Caco-2 (cell line): ENCODE measurements around the gene SRGAP1. TPM values are rescaled to one million over a fixed set of nuclear protein-coding genes. Genes with fewer than 3 reads are reported as not detected.

Source experiments
- BruUV-seq: library from RNA; stranded (reverse); fragments of 400-500 nt; replicated peaks from 2 replicates; lab custom pipeline; 2021; lab: Mats Ljungman, UMichigan
- CTCF ChIA-PET: fragments of 300-600 bp; sonication (Branson Sonifier 250); formaldehyde crosslinking; loops from one replicate; lab custom pipeline; 2022; ENCODE audit warnings: antibody characterized with exemption; lab: Charles Lee
- POLR2A ChIA-PET: fragments of 300-600 bp; sonication (Branson Sonifier 250); formaldehyde crosslinking; loops from one replicate; lab custom pipeline; 2022; ENCODE audit warnings: antibody characterized with exemption; lab: Charles Lee
- DNase-seq, 2 experiments: peaks; one replicate each; pipeline versions ENCODE4 v3.0.0 to v3.0.0-alpha.2; 2020 to 2022
- H3K27me3 ChIP-seq: replicated peaks from 2 replicates; pipeline ENCODE4 v1.6.0; 2011; ENCODE audit warnings: low read length; ENCODE audit not compliant: control insufficient read depth, insufficient read depth
- H3K36me3 ChIP-seq: 2 replicates; pipeline ENCODE4 v1.5.1; 2011; ENCODE audit warnings: low read length; ENCODE audit not compliant: control insufficient read depth, insufficient read depth
- H3K4me1 ChIP-seq: fragments of 250-450 bp; sonication (Bioruptor Pico); 2 replicates; pipeline ENCODE4 v1.5.1; 2020; ENCODE audit warnings: mild to moderate bottlenecking
- H3K4me3 ChIP-seq: 2 replicates; pipeline ENCODE4 v1.5.1; 2011; ENCODE audit warnings: low read depth, mild to moderate bottlenecking, control low read depth, low read length
- H3K9me3 ChIP-seq: fragments of 250-450 bp; sonication (Bioruptor Pico); 2 replicates; pipeline ENCODE4 v1.5.1; 2020; ENCODE audit warnings: mild to moderate bottlenecking, moderate library complexity
- H3K27ac Mint-ChIP-seq: one replicate; pipeline ENCODE4 v1.8.0; 2022; ENCODE audit warnings: mixed read lengths; ENCODE audit not compliant: unreplicated experiment
- H3K27me3 Mint-ChIP-seq: one replicate; pipeline ENCODE4 v1.8.0; 2022; ENCODE audit warnings: mixed read lengths; ENCODE audit not compliant: insufficient read depth, unreplicated experiment
- H3K36me3 Mint-ChIP-seq: one replicate; pipeline ENCODE4 v1.8.0; 2022; ENCODE audit warnings: mild to moderate bottlenecking, mixed read lengths; ENCODE audit not compliant: insufficient read depth, unreplicated experiment
- H3K4me1 Mint-ChIP-seq: one replicate; pipeline ENCODE4 v1.8.0; 2022; ENCODE audit warnings: low read depth, mixed read lengths; ENCODE audit not compliant: unreplicated experiment
- H3K4me3 Mint-ChIP-seq: one replicate; pipeline ENCODE4 v1.8.0; 2022; ENCODE audit warnings: mild to moderate bottlenecking, moderate library complexity, mixed read lengths; ENCODE audit not compliant: unreplicated experiment
- H3K9me3 Mint-ChIP-seq: one replicate; pipeline ENCODE4 v1.8.0; 2022; ENCODE audit warnings: mixed read lengths; ENCODE audit not compliant: unreplicated experiment
- CTCF ChIP-seq, 2 experiments: fragments of 200-600 bp in 1 of 2; IDR thresholded peaks; 1 replicate in 1 of 2; 2 replicates in 1 of 2; pipeline versions ENCODE4 v1.5.1 to v1.8.0; 2011 to 2022; ENCODE audit warnings: antibody characterized with exemption in 1 of 2, control low read depth in 1 of 2, inconsistent platforms in 1 of 2, low read depth in 1 of 2, low read length in 1 of 2, mild to moderate bottlenecking in 1 of 2, moderate library complexity in 1 of 2; ENCODE audit not compliant: insufficient read depth in 1 of 2, severe bottlenecking in 1 of 2, unreplicated experiment in 1 of 2
- intact Hi-C: fragments of 100-400 bp; cut with micrococcal nuclease; formaldehyde crosslinking; loops from one replicate; pipeline ENCODE4 v1.10.0; 2022; ENCODE audit not compliant: unreplicated experiment
- total RNA-seq: library from RNA; stranded (reverse); gene quantifications from 2 replicates; pipeline ENCODE4 v1.2.3, GENCODE V29; 2022

SRGAP1 gene
- total RNA-seq, 1 experiment from 2014 or later = 22.1 TPM

- no peak for TF ChIP-seq CTCF (IDR thresholded peaks at IDR 0.05; ENCODE audit: insufficient read depth in 1 of 2, low read depth in 1 of 2, low read length in 1 of 2, severe bottlenecking in 1 of 2, unreplicated experiment in 1 of 2)
- ChIA-PET CTCF (no interaction called here), POLR2A (interaction anchor here (0.6 kb wide), 1 partner anchor 17 kb away, joined by 4 read pairs; no protein-coding TSS in a partner anchor)
- DNase-seq = no peak
- Mint-ChIP-seq H3K4me3 (no peak overlapping the region), H3K36me3 (no peaks in the 10 kb centered on the region), H3K27ac (no peak overlapping the region), H3K27me3 (no peaks in the 10 kb centered on the region), H3K4me1 (peaks cover 6% of the 10 kb centered on the region), H3K9me3 (peaks cover 19% of the 10 kb centered on the region)
- Histone ChIP-seq H3K4me3 (no peak overlapping the region), H3K4me1 (no peaks in the 10 kb centered on the region), H3K27me3 (no peaks in the 10 kb centered on the region), H3K9me3 (0 out of 2 replicates have a peak, but pooled peaks cover 14% of the 10 kb centered on the region), H3K36me3 (no peaks in the 10 kb centered on the region)
- no TSS peak for BruUV-seq
- intact Hi-C loops = no loop called here
Measured at GRCh38 chr12:63816031-63816430, 28.5 kb upstream of the SRGAP1 start.

- CTCF ChIA-PET = no interaction called here
- Histone ChIP-seq H3K4me1 (peaks cover 10% of the 10 kb centered on the region), H3K36me3 (no peaks in the 10 kb centered on the region), H3K27me3 (no peaks in the 10 kb centered on the region), H3K9me3 (0 out of 2 replicates have a peak, but pooled peaks cover 17% of the 10 kb centered on the region), H3K4me3 (no peak overlapping the region)
- Mint-ChIP-seq H3K27ac (no peak overlapping the region), H3K36me3 (peaks cover 9% of the 10 kb centered on the region), H3K27me3 (no peaks in the 10 kb centered on the region), H3K9me3 (peaks cover 19% of the 10 kb centered on the region), H3K4me3 (no peak overlapping the region), H3K4me1 (peaks cover 14% of the 10 kb centered on the region)
- POLR2A ChIA-PET = no interaction called here
- BruUV-seq = no TSS peak
- intact Hi-C loops = no loop called here
- no peak for TF ChIP-seq CTCF (IDR thresholded peaks at IDR 0.05; ENCODE audit: insufficient read depth in 1 of 2, low read depth in 1 of 2, low read length in 1 of 2, severe bottlenecking in 1 of 2, unreplicated experiment in 1 of 2)
- no peak for DNase-seq
Measured at GRCh38 chr12:63820427-63820826, 24.1 kb upstream of the SRGAP1 start.

DNA sequence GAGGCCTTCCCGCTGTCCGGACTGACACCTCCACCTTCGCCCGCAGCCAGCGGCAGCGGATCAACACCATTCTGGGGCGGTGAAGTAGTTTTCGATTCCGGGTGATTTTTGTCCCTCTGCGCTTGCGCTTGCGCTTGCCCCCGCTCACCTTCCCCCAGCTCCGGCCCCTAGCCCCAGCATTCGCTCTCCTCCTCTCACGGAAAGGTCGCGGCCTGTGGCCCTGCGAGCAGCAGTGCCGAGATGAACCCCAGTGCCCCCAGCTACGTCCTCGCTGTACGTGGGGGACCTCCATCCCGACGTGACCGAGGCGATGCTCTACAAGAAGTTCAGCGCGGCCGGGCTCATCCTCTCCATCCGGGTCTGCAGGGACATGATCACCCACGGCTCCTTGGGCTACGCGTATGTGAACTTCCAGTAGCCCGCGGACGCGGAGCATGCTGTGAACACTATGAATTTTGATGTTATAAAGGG lies 22.7 kb upstream of the SRGAP1 start:
- 0 out of 2 replicates have a peak, but pooled peaks cover 17% of the 10 kb centered on the region for H3K9me3 ChIP-seq
- BruUV-seq = no TSS peak
- Mint-ChIP-seq H3K27me3 (no peaks in the 10 kb centered on the region), H3K9me3 (peaks cover 19% of the 10 kb centered on the region), H3K4me1 (peaks cover 9% of the 10 kb centered on the region), H3K27ac (no peak overlapping the region), H3K36me3 (peaks cover 9% of the 10 kb centered on the region), H3K4me3 (no peak overlapping the region)
- CTCF ChIA-PET = no interaction called here
- POLR2A ChIA-PET = no interaction called here
- H3K4me1 ChIP-seq = peaks cover 10% of the 10 kb centered on the region
- intact Hi-C loops = no loop called here
- no peaks in the 10 kb centered on the region for H3K36me3 ChIP-seq
- no peaks in the 10 kb centered on the region for H3K27me3 ChIP-seq
- no peak for DNase-seq
- TF ChIP-seq CTCF (IDR thresholded peaks at IDR 0.05; ENCODE audit: insufficient read depth in 1 of 2, low read depth in 1 of 2, low read length in 1 of 2, severe bottlenecking in 1 of 2, unreplicated experiment in 1 of 2) = no peak
- H3K4me3 ChIP-seq = no peak overlapping the region
